Fibroblast of skin of right biceps (primary cell): Measurements from ENCODE around the gene THAP5.
"Not testable (repeated sequence)": the region's sequence is repeated elsewhere in the genome, so short reads cannot be mapped to it uniquely, and the experiment has no call there.

Experiments
- DNase-seq: peaks from one replicate; pipeline ENCODE4 v3.0.0-alpha.2; 2013

The THAP5 gene

DNA sequence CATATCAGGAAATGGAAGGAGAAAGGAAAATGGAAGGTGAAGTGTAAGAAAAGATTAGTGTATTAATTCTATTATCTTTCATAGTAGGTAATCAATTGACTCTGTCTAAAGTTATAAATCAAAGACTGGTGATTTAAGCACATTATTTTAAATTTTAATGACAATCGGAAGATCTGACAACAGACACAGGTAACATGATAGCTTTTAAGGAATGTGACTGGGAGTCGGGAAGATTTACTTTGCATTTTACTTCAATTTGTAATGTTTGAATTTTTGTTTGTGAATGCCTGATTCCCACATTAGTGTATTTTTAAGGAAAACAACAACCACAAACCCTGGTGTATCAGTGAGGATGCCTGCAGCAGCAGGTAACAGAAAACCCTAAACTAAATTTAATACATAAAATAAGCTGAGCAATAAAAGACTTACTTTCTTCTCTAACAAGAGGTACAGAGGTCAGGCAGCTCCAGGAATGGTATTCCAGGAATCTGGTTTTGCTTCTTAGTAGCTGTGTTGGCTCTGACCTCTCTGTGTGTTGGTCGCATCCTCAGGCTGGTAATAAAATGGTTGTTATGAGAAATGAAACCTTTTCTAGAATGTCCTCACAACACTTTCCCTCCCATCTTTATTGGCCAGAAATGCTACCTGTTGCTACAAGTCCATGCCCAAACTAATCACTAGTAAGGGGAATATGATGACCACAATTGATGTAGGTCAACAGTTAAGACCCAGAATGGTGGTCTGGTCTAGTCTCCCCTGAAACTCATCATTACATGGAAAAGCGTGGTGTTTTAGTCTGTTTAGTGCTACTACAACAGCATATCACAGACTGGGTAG lies 12.4 kb upstream of the THAP5 start:
- DNase-seq = peak; percentile 10

DNA sequence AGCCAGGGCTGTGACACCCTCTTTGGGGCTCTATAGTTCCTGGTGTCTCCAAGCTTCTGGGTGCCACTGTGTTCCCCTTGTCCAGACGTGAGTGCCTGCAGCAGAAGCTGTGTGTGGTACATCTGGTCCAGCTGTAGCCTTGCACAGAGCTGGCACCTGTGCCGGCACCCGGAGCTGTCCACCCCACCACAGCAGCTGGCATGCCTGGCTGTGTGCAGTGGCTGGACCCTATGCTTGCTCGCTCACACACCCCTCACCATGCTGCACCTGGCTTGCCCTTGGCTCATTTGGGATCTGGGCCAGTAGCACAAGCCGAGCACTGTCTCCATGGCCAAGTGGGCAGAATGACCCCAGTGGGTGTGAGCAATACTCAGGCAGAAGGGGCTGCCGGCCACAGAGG lies 10.8 kb upstream of the THAP5 start:
- no peak for DNase-seq

DNA sequence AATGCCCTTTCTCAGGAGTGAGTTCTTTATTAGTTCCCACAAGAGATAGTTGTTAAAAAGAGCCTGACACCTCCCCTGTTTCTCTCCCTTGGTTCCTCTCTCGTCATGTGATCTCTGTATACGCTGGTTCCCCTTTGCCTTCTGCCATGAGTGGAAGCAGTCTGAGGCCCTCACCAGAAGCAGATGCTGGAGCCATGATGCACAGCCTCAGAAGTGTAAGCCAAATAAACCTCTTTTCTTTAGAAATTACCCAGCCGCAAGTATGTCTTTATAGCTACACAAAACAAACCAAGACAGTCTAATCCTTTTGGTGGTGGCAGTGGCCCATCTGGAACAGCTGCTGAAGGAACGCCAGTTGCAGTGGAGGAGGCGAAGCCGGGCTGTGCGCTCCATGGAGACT lies 9.4 kb upstream of the THAP5 start:
- no peak for DNase-seq

DNA sequence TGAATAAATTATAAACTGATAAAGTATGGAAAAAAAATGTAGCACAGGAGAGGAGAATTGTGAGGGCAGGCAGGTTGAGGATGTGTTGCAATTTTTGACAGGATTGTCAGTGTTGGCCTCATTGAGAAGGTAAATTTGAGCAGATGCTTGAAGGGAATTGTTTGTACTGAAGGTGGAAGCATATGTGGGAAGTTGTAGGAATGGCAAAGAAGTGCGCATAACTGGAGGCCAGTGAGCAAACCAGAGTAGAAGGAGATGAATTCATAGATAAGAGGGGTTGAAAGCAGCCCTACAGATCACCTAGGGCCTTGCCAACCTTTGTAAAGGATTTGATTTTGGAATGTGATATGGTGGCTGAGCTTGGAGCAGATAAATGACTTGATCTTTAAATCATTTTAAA lies 6.6 kb upstream of the THAP5 start:
- DNase-seq = no peak

DNA sequence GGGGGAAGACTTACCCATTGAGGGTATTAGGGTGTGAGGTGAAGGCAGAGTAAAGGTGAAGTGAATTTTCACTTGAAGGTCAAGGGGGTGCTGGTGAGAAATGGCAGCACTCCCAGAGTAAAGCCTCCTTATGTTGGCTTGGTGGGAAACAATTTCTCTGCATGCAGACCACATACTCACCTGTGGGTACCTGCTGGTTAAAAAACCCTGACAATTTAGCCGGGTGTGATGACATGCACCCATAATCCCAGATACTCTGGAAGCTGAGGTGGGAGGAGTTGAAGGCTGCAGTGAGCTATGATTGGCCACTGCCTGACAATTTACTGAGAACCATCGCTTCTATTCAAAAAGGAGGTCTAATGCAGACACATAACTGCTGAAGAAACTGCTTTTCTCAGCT lies 5.7 kb upstream of the THAP5 start:
- no peak for DNase-seq

DNA sequence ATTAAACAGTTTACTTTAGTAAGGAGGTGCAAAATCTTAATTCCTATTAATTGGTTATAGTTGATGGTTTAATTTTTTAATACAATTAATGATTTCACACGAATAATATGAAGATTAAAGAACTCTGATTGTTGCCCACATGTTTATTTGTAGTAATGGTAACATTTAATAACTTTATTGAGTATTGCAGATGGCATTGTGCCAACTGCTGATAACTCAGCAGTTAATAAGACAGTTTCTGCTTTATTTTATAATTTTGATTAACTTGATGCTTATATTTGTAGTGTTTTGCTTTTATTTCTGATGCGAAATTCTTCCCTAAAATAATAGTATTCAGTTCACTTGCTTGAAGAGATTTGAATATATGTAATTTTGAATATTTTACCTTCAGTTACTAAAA lies 3.0 kb upstream of the THAP5 start:
- no peak for DNase-seq

DNA sequence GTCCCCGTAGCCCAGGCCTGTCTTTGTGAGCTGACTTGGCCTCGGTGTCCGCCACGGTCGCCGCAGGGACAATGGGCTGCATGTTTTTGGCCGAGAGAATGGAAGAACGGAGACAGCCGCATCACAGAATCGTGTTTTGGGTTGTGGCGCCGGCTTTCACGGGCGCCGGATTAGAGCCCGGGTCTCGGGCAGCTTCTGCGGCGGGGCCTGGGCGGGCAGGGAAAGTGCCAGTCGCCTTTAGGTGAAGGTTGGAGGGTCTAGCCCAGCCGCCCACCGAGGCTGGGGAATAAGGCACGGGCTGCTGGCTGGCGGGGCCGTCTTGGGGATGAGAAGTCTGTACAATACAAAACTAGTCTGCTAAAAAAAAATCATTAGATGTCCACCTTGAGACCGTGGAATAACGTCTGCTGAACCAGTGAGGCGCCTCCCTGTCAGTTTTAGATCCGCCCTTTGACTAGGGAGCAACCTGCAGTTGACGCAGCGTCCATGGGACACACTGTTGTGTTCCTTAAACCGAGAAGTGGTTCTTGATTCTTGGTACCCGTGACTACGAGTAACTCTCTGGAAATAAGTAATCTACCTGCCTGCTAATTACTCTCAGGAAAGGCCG lies 745 bp upstream of the THAP5 start:
- peak; percentile 16 for DNase-seq

DNA sequence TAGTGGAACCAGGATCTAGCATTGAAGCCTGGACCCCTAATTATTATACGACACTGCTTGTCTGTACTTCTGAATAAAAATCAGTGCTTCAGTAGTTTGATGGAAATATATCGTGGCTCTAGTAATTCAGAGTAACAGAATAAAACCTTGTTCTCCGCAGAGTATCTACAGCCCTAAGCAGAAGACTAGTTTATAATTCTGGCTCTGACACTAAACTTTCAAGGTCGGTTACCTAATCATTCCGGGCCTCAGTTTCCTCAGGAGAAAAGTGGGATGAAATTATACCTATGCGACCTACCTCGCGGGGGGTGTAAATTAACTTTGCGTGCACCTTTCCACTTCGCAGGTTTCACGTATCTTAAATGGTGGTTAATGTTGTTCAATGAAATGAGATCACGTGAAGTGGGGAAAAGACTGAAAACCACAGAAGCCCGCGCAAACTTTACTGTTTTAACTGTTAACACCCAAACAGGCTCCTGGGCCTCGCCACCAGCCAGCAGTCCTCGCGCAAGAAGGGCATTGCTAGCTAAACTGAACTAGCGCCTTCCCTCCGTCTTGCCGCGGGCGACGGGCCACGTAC lies 615 bp downstream of the THAP5 start:
- DNase-seq = no peak

DNA sequence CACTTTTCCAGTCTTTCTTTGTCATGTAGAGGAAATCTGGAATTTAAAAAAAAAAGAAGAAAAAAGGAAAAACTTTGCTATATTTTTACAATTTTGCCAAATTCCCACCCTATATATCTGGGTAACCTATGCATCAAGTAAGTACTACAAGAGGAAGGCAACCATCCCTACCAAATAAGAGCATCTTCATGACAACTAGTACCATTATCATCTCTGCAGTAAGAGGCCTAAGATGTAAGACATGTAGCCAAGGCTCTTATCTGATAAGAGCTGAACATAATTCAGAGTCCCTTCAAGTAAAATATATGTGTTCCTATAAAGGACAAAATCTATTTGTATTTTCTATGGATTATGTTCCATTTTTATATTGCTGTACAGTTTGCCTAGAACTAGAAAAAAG lies 3.5 kb downstream of the THAP5 start:
- DNase-seq = no peak

DNA sequence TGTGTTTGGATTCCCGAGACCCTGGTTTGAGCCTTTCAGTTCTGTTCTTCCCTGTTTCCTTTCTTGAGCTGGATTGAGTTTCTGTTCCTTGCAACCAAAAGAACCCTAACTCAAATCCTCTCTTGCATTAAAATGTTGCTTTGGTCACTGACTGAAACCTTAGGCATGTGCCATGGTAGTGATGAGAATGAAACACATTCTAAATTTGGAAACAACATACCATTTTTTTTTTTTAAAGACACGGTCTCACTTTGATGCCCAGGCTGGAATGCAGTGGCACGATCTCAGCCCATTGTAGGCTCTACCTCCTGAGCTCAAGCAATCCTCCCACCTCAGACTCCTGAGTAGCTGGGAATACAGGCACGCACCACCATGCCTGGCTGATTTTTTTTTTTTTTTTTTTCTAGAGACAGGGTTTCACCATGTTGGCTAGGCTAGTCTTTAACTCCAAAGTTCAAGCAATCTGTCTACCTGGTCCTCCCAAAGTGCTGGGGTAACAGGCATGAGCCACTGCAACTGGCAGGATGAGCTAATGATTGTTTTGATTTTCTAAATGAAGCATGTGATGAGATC lies 8.4 kb downstream of the THAP5 start:
- DNase-seq = peak; percentile 38

DNA sequence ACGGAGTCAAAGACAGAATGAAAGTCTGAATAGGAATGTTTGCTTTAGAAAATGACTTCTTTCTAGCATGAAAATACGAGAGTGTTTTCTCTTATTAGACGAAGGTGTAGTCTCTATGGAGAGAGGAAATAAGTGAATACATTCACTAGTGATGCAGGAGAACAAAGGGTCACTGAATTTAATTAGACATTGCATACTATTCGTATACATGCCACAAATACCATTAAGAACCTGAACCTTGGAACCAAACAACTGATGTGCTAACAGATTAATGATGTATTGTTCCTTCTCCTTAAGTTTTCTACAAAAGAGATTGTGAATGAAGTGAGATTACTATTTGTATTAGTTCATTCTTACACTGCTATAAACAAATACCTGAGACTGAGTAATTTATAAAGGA lies 10.3 kb downstream of the THAP5 start:
- no peak for DNase-seq

DNA sequence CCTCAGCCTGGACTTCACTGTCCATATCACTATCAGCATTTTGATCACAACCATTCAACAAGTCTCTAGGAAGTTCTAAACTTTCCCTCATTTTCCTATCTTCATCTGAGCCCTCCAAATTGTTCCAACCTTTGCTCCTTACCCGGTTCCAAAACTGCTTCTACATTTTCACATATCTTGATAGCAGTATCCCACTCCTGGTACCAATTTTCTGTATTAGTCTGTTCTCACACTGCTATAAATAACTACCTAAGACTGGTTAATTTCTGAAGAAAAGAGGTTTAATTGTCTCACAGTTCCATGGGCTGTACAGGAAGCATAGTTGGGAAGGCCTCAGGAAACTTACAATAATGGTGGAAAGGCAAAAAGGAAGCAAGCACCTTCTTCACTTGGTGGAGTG lies 11.9 kb downstream of the THAP5 start:
- no peak for DNase-seq

DNA sequence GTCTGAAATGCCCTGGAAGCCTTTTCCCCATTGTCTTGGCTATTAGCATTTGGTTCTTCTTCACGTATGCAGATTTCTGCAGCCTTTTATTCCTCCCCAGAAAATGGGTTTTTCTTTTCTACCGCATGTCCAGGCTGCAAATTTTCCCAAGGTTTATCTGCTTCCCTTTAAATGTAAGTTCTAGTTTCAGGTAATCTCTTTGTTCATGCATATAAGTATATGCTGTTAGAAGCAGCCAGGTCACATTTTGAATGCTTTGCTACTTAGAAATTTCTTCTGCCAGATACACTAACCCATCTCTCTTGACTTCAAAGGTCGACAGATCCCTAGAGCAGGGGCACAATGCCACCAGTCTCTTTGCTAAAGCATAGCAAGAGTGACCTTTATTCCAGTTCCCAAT lies 12.3 kb downstream of the THAP5 start:
- no peak for DNase-seq

DNA sequence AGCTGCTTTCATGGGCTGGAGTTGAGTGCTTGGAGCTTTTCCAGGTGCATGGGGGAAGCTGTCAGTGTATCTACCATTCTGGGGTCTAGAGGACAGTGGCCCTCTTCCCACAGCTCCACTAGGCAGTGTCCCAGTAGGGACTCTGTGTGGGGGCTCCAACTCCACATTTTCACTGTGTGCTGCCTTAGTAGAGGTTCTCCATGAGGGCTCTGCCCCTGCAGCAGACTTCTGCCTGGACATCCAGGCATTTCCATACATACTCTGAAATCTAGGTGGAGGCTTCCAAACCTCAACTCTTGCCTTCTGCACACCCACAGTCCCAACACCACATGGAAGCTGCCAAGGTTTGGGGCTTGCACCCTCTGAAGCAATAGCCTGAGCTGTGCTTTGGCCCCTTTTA lies 12.8 kb downstream of the THAP5 start:
- DNase-seq = not testable (repeated sequence)

DNA sequence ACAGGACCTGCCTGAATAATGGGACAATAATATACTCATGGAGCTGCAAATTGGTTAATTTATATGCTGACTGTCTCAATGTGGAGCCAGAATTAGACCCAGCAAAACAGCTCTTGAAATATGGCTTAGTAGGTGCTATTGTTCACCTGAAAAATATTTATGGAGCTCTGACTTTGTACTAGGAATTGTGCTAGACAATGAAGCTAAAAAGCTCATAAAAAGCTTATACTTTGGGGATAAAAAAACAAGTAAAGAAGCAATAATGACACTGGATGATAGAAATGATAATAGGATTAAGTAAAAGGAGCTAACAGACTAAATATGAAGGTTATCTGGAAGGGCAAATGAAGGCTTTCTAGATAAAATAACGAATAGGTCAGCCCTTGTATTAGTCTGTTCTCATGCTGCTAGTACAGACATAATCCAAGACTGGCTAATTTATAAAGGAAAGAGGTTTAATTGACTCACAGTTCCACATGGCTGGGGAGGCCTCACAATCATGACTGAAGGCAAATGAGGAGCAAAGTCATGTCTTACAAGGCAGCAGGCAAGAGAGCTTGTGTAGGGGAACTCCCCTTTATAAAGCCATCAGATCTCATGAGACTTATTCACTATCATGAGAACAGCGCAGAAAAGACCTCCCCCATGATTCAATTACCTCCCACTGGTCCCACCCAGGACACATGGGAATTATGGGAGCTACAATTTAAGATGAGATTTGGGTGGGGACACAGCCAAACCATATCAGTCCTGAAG lies 21.2 kb downstream of the THAP5 start:
- not testable (repeated sequence) for DNase-seq

DNA sequence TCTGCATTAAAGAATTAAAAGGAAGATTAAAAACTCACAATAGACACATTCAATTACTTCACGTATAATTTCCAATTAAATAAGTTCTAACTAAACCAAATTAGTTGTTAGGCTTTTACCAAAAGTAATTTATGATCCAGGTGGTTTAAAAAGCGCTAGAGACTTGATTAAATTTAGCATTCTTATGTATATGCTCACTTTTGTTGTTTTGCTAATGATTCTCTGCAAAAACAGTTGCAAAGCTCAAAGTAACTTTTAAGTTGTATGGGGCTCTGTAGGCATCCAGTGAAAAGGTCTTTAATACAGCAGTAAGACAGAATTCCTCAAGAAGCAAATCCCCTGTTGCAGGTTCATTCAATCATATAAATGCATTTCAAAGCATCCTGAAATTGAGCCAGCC lies 28.0 kb downstream of the THAP5 start:
- no peak for DNase-seq

DNA sequence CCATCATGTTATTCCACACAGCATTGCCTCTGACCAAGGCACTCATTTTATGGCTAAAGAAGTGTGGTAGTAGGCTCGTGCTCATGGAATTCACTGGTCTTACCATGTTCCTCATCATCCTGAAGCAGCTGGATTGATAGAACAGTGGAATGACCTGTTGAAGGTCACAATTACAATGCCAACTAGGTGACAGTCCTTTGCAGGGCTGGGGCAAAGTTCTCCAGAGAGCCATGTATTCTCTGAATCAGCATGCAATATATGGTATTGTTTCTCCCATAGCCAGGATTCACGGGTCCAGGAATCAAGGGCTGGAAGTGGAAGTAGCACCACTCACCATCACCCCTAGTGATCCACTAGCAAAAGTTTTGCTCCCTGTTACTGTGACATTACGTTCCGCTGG lies 30.8 kb downstream of the THAP5 start:
- not testable (repeated sequence) for DNase-seq

DNA sequence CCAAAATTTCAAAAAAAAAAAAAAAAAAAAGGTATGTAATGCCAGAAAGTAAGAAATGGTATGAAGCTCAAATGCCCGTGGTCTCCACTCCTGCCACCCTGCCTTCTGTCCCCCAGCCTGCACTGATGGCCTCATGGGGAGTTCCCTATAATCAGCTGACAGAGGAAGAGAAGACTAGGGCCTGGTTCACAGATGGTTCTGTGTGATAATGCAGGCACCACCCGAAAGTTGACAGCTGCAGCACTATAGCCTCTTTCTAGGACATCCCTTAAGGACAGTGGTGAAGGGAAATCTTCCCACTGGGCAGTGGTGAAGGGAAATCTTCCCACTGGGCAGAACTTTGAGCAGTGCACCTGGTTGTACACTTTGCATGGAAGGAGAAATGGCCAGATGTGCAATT lies 31.3 kb downstream of the THAP5 start:
- DNase-seq = not testable (repeated sequence)

DNA sequence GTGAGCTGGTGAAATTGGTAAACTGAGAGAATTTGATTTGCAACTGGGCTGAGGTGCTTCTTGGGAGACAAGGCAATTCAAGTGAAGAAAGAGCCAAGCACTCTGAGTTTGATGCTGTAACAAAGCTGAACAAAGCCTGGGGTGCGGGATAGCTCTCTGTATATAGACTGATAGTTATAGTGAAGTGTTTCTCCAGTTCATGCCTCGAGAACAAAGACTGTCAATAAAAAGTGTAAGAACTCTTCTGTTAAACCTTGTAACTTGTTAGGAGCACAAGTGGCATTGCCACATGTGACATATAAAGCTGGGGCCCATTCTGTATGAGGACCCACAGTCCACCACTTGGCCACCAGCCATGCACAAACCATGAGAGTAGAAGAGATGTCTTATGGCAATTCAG lies 32.3 kb downstream of the THAP5 start:
- DNase-seq = no peak

DNA sequence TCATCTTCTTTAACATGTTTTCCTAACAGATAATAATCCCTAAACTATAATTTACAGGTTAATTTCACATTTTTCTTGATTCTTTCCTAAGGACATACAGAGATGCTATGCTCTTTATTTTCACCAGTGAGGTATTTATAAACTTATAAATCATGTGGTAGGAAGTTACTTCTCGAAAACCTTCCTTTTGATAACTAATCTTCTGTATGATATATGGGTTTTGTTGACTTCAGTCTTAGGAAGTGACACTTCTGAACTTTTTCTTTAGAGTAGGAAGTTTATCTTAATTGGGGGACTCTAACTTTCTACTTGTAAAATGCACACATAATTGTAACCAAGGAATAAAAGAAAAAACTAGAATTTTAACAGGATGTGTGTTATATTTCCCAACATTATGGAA lies 33.8 kb downstream of the THAP5 start:
- no peak for DNase-seq

DNA sequence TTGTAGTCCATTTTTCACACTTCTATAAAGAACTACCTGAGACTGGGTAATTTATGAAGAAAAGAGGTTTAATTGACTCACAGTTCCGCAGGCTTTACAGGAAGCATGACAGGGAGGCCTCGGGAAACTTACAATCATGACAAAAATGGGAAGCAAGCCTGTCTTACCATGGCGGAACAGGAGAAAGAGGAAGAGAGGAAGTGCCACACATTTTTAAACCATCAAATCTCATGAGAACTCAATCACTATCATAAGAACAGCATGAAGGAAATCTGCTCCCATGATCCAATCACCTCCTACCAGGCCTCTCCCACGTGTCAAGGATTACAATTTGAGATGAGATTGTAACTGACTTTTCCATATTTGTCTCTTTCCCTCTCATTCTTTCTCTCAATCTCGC lies 34.2 kb downstream of the THAP5 start:
- no peak for DNase-seq

DNA sequence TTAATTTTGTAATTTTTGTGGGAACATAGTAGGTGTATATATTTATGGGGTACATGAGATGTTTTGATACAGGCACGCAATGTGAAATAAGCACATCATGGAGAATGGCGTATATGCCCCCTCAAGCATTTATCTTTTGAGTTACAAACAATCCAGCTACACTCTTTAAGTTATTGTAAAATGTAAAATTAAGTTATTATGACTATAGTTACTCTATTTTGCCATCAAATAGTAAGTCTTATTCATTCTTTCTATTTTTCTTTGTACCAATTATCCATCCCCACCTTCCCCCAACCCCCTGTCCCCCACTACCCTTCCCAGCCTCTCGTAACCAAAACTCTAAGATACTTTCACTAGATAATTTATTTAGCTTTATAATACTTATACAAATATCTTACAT lies 35.8 kb downstream of the THAP5 start:
- DNase-seq = no peak

DNA sequence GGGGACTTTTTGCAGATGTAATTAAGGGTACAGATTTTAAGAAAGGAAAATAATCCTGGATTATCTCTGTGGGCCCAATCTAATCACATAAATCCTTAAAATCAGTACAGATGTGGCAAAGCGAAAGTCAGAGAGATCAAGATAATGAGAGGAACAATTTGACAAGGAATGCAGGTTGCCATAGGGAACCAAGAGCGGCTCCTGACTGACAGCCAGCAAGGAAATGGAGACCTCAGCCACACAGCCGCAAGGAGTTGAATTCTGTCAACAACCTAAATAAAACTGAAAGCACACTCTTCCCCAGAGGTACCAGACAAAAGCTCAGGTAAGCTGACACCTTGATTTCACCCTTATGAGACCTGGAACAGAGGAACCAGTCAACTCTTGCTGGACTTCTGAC lies 40.2 kb downstream of the THAP5 start:
- no peak for DNase-seq
